PC-9 (cell line): ENCODE results near the gene KRTDAP. TPM values are rescaled to one million over a fixed set of nuclear protein-coding genes. Genes with fewer than 3 reads are reported as not detected.
A peak's percentile ranks its signal among the peaks of the same experiment; 100 is the strongest.

Experiments used
- Bru-seq: library from RNA; stranded (reverse); fragments of 400-500 nt; gene quantifications from one replicate; lab custom pipeline; 2021; lab: Mats Ljungman, UMichigan
- BruChase-seq, 2 experiments: library from RNA; stranded (reverse); fragments of 400-500 nt; gene quantifications; one replicate each; lab custom pipeline; 2021; lab: Mats Ljungman, UMichigan
- BruUV-seq: library from RNA; stranded (reverse); fragments of 400-500 nt; replicated peaks from 2 replicates; lab custom pipeline; 2021; lab: Mats Ljungman, UMichigan
- CTCF ChIA-PET: fragments of 300-600 bp; sonication (Branson Sonifier 250); formaldehyde crosslinking; loops from one replicate; lab custom pipeline; 2022; ENCODE audit warnings: antibody characterized with exemption; lab: Charles Lee
- POLR2A ChIA-PET: fragments of 300-600 bp; sonication (Branson Sonifier 250); formaldehyde crosslinking; loops from one replicate; lab custom pipeline; 2022; ENCODE audit warnings: antibody characterized with exemption; ENCODE audit not compliant: unreplicated experiment; lab: Charles Lee
- DNase-seq, 2 experiments: peaks; one replicate each; pipeline versions ENCODE4 v3.0.0 to v3.0.0-alpha.2; 2015 to 2022; ENCODE audit warnings: mixed read lengths in 1 of 2
- H2AFZ ChIP-seq: fragments of 200-600 bp; sonication (generic); 2 replicates; pipeline ENCODE4 v1.8.1; 2017; ENCODE audit warnings: antibody characterized with exemption
- H3F3A ChIP-seq: fragments of 200-600 bp; sonication (generic); 2 replicates; pipeline ENCODE4 v1.8.1; 2017; ENCODE audit warnings: antibody characterized with exemption, mild to moderate bottlenecking, low read depth; ENCODE audit not compliant: insufficient read depth
- H3K27ac ChIP-seq: fragments of 200-600 bp; sonication (generic); 2 replicates; pipeline ENCODE4 v1.6.1; 2016; ENCODE audit warnings: mixed run types
- H3K27me3 ChIP-seq: fragments of 200-600 bp; sonication (generic); 2 replicates; pipeline ENCODE4 v1.6.1; 2016; ENCODE audit warnings: low read depth, mixed run types; ENCODE audit not compliant: insufficient read depth
- H3K36me3 ChIP-seq: fragments of 200-600 bp; sonication (generic); 2 replicates; pipeline ENCODE4 v1.6.1; 2016; ENCODE audit warnings: low read depth, mixed run types
- H3K4me1 ChIP-seq: fragments of 200-600 bp; sonication (generic); replicated peaks from 2 replicates; pipeline ENCODE4 v1.6.1; 2016; ENCODE audit warnings: mixed run types; ENCODE audit not compliant: insufficient read depth
- H3K4me2 ChIP-seq: fragments of 200-600 bp; sonication (generic); 2 replicates; pipeline ENCODE4 v1.6.1; 2017; ENCODE audit warnings: mixed run types
- H3K4me3 ChIP-seq: fragments of 200-600 bp; sonication (generic); 2 replicates; pipeline ENCODE4 v1.6.1; 2016; ENCODE audit warnings: mixed run types
- H3K79me2 ChIP-seq: fragments of 200-600 bp; sonication (generic); 2 replicates; pipeline ENCODE4 v1.6.1; 2017; ENCODE audit warnings: low read depth, mixed run types
- H3K9me2 ChIP-seq: fragments of 200-600 bp; sonication (generic); 2 replicates; pipeline ENCODE4 v1.8.1; 2017; ENCODE audit warnings: mild to moderate bottlenecking; ENCODE audit not compliant: insufficient read depth
- H3K9me3 ChIP-seq: fragments of 200-600 bp; sonication (generic); 2 replicates; pipeline ENCODE4 v1.8.1; 2016; ENCODE audit warnings: low read depth; ENCODE audit not compliant: insufficient read depth
- H4K20me1 ChIP-seq: fragments of 200-600 bp; sonication (generic); 2 replicates; pipeline ENCODE4 v1.8.1; 2017; ENCODE audit not compliant: insufficient read depth
- EZH2 ChIP-seq: fragments of 200-600 bp; sonication (generic); IDR thresholded peaks from 2 replicates; pipeline ENCODE4 v1.8.0; 2017; ENCODE audit warnings: antibody characterized with exemption, low read depth
- intact Hi-C: fragments of 100-400 bp; cut with micrococcal nuclease; formaldehyde crosslinking; loops from one replicate; pipeline ENCODE4 v1.10.0; 2022; ENCODE audit not compliant: unreplicated experiment
- long read RNA-seq: library from polyadenylated mRNA; stranded (forward); transcript quantifications from one replicate; pipeline ENCODE4 v2.0.0, GENCODE V29; 2022
- total RNA-seq: library from RNA; stranded (reverse); gene quantifications from 2 replicates; pipeline ENCODE4 v1.2.3, GENCODE V29; 2021
- TF ChIP-seq, protein P1 (sequence below): fragments of 200-600 bp; sonication (generic); conservative IDR thresholded peaks from 2 replicates; pipeline ENCODE4 v1.6.1; 2017; ENCODE audit warnings: mixed run types, antibody characterized with exemption, mild to moderate bottlenecking, moderate library complexity

The KRTDAP gene, protein sequence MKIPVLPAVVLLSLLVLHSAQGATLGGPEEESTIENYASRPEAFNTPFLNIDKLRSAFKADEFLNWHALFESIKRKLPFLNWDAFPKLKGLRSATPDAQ
- total RNA-seq (not detected in 2 replicates), Bru-seq, nascent RNA (percentile 12 among the genes with signal in this experiment), BruChase-seq, experiment 1, labeled RNA remaining after a 2-hour chase (percentile 8 among the genes with signal in this experiment), BruChase-seq, experiment 2, labeled RNA remaining after a 6-hour chase (not detected)
- long read RNA-seq, result 0 reads

DNA sequence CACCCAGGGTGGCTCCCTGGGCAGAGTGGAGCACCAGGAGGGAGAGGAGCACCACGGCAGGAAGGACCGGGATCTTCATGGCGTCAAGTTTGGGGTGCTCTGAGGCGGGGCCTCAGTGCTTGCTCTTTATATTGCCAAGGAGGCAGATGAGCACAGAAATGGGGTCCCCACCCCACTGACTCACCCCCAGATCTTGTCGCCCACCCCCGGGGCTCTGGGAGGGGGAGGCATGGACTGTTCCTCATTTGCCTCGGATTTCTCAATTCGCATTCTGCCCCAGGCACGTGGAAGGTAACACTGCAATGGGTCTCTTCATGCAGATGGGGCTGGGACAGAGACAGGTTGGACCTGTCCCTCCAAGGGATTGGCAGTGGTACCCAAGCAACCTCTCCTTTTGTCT, at the start of gene KRTDAP:
Gene KRTDAP (minus strand): TSS at position 101 of the 400 bp plus-strand sequence. CDS start 22 bp downstream, at position 79.
- H4K20me1 ChIP-seq, result no peaks in the 10 kb centered on the region
- no TSS peak for BruUV-seq
- no peak within 1 kb of the TSS for H3K4me3 ChIP-seq
- no peaks in the 10 kb centered on the region for H3K9me2 ChIP-seq
- no peaks in the 10 kb centered on the region for H3F3A ChIP-seq
- no peak within 1 kb of the TSS for H2AFZ ChIP-seq
- intact Hi-C loops, result no loop called here
- no peaks in the 10 kb centered on the region for H3K79me2 ChIP-seq
- TF ChIP-seq EZH2, result no peak
- TF ChIP-seq, protein P1, sequence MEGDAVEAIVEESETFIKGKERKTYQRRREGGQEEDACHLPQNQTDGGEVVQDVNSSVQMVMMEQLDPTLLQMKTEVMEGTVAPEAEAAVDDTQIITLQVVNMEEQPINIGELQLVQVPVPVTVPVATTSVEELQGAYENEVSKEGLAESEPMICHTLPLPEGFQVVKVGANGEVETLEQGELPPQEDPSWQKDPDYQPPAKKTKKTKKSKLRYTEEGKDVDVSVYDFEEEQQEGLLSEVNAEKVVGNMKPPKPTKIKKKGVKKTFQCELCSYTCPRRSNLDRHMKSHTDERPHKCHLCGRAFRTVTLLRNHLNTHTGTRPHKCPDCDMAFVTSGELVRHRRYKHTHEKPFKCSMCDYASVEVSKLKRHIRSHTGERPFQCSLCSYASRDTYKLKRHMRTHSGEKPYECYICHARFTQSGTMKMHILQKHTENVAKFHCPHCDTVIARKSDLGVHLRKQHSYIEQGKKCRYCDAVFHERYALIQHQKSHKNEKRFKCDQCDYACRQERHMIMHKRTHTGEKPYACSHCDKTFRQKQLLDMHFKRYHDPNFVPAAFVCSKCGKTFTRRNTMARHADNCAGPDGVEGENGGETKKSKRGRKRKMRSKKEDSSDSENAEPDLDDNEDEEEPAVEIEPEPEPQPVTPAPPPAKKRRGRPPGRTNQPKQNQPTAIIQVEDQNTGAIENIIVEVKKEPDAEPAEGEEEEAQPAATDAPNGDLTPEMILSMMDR, result no peak
- peaks cover 10% of the 10 kb centered on the region for H3K4me1 ChIP-seq
- H3K9me3 ChIP-seq, result no peaks in the 10 kb centered on the region
- ChIA-PET POLR2A (interaction anchor here (0.6 kb wide), 1 partner anchor 20 kb away, joined by 4 read pairs; no protein-coding TSS in a partner anchor), CTCF (no interaction called here)
- H3K36me3 ChIP-seq, result no peaks in the 10 kb centered on the region
- peaks cover 55% of the 10 kb centered on the region for H3K27me3 ChIP-seq
- no peak within 1 kb of the TSS for H3K27ac ChIP-seq
- DNase-seq, result no peak
- H3K4me2 ChIP-seq, result no peak within 1 kb of the TSS

DNA sequence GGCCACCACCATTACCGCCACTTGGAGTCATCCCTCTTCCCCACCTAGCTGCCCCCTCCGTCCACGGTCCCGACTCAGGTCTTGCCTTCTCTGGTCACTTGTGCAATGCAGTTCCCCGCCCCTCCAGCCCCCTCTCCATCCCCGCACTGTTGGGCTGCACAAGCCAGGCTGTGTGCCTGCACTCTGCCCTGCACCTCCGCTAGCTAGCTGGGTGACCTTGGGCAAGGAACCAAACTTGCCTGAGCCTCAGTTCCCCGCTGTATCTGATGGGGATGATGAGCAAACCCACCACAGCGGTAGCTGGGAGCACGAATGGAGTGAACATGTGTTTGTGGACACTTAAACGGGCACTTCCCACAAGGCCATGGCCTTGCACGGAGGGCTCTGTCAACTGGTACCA, 49.6 kb upstream of the KRTDAP start:
- H3K79me2 ChIP-seq, result peaks cover 15% of the 10 kb centered on the region
- ChIA-PET CTCF (no interaction called here), POLR2A (interaction anchor here (0.7 kb wide), 1 partner anchor 26 kb away, joined by 5 read pairs; no protein-coding TSS in a partner anchor)
- H3K4me3 ChIP-seq, result no peak overlapping the region
- intact Hi-C loops, result no loop called here
- DNase-seq, result no peak
- no peaks in the 10 kb centered on the region for H3K9me2 ChIP-seq
- H3K27ac ChIP-seq, result no peak overlapping the region
- no peaks in the 10 kb centered on the region; the same call in 1 of the 2 replicates for H3K36me3 ChIP-seq
- no peak overlapping the region for H2AFZ ChIP-seq
- H3F3A ChIP-seq, result no peaks in the 10 kb centered on the region; the same call in 1 of the 2 replicates
- no peak overlapping the region for H3K4me2 ChIP-seq
- H3K27me3 ChIP-seq, result no peaks in the 10 kb centered on the region
- no peaks in the 10 kb centered on the region for H3K9me3 ChIP-seq
- no peak for TF ChIP-seq EZH2
- TF ChIP-seq, protein P1, result no peak
- BruUV-seq, result no TSS peak
- H4K20me1 ChIP-seq, result no peaks in the 10 kb centered on the region; the same call in 1 of the 2 replicates
- H3K4me1 ChIP-seq, result 0 out of 2 replicates have a peak, but pooled peaks cover 7% of the 10 kb centered on the region

DNA sequence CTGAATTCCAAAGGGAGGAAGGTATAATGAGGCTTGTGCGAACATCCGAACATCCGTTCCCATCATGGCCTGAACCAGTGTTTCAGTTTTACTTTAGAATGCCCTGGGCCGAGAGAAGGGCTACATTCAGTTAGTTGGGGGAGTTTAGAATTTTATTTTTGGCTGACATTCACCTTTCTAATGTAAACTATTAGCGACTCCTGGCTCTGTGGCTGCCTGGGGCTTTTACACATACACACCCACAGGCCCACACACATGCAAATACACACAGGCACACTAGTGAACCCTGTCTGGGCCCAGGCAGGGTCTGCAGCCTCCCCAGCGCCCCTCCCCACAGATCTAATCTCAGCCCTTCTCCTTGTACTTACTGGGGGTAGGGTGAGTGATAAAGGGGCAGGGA, 49.0 kb upstream of the KRTDAP start:
- Histone ChIP-seq H4K20me1 (no peaks in the 10 kb centered on the region; the same call in 1 of the 2 replicates), H3K4me3 (no peak overlapping the region), H3K36me3 (no peaks in the 10 kb centered on the region; the same call in 1 of the 2 replicates), H3K4me1 (0 out of 2 replicates have a peak, but pooled peaks cover 4% of the 10 kb centered on the region), H3K4me2 (no peak overlapping the region), H3K9me2 (no peaks in the 10 kb centered on the region), H3F3A (no peaks in the 10 kb centered on the region; the same call in 1 of the 2 replicates), H3K27ac (no peak overlapping the region), H3K27me3 (no peaks in the 10 kb centered on the region), H3K79me2 (peaks cover 9% of the 10 kb centered on the region), H2AFZ (no peak overlapping the region), H3K9me3 (no peaks in the 10 kb centered on the region)
- DNase-seq, result no peak
- TF ChIP-seq EZH2, result no peak
- TF ChIP-seq, protein P1, result no peak
- CTCF ChIA-PET, result no interaction called here
- intact Hi-C loops, result no loop called here
- no TSS peak for BruUV-seq
- POLR2A ChIA-PET, result no interaction called here
